ENCODE measurements around the gene MYMK.
A peak's percentile ranks its signal among the peaks of the same experiment; 100 is the strongest.

The MYMK gene

DNA sequence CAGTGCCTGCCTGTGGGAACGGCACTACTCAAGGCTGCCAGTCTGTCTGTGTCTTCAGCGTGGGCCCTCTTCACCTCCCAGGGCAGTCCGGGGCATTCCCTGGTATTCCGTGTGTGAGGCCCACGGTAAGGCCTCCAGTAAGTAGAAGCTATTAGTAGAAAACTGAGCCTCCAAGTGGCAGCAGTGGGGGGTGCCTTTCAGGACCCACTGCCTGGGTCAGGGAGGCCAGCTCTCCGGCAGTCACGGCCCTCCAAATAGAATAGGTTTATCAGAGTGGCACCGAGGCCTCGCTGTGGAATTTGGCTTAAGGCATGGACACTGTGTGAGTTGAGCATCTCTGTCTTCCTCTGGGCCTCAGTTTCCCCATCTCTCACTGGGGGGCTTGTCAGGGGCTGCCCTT lies 32.8 kb upstream of the MYMK start:
- no peak for DNase-seq (ENCODE audit: low spot score)

DNA sequence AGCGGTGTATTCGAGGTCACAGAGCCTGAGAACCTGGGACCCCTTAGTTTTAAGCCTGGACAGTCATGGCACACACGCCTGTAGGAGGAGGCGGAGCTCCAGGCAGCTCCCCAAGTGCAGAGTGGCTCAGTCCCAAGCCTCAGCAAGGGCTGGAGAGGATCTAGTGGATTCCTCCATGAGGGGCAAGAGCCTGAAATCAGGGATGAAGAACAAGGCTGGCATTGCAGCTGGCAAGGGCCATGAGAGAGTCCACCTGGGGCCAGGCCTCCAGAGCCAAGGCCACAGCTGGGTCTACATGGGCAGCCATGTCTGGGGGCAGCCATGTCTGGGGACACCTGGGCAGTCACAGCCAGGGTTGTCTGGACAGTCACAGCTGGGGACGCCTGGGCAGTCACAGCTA lies 31.6 kb upstream of the MYMK start:
- no peak for DNase-seq (ENCODE audit: low spot score)

DNA sequence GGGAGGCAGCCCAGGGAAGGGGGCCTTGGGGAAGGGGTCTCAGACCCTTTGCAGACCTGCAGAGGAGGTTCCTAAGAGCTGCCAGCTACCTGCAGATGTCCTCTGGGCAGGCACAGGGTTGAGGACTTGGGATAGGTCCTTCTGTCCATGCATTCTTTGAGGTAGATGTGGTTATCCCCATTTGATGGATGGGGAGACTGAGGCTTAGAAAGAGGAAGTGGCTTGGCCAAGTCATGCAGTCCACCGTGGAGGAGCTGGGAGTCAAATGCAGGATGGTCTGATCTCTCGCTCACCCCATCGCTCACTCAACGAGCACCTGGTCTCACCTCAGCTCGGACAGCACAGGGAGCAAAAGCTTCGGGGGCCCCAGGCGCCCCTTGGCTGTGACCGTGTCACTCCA lies 30.0 kb upstream of the MYMK start:
- DNase-seq (ENCODE audit: low spot score): no peak

DNA sequence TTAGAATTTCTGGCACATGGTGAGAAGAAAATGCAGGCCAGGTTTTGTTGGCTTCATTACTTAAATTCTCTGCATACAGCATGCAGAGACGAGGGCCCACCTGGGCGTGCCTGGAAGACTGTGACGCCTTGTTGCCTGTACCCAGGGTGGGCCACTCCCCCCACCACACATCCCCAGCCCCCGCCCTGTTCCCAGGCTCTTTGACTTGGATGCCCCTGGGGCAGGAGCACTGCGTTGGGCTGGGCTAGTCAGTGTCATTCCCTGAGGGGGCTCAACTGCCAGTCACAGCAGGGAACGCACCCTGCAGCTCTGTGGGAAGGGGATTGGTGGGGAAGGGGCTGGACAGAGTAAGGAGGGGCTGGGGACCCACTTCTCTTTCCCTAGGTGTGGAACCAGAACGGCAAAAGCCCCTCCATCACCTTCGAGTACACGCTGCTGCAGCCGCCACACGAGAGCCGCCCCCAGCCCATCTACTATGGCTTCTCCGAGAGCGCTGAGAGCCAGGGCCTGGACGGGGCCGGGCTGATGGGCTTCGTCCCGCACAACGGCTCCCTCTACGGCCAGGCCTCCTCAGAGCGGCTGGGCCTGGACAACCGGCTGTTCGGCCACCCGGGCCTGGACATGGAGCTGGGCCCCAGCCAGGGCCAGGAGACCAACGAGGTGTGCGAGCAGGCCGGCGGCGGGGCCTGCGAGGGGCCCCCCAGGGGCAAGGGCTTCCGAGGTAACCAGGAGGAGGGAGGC lies 29.4 kb upstream of the MYMK start:
- DNase-seq (ENCODE audit: low spot score): no peak

DNA sequence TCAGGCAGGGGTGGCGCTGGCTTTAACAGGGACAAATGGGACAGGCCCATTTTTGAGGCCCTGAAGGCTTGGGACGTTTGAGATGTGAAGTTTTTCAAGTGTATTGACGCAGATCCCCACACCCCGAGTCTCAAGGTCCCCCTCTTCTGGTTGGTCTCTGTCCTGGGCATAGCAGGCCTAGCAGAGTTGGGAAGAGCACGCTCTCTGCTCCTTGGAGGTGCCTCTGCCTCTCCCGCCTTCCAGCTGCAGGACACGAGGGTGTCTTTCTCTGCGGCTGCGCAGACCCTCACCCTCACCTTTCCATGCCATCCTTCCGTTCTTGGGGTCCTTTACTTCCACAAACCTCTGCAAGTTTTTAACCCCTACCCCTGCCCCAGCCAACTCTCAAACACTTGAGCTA lies 28.4 kb upstream of the MYMK start:
- DNase-seq (ENCODE audit: low spot score): no peak

DNA sequence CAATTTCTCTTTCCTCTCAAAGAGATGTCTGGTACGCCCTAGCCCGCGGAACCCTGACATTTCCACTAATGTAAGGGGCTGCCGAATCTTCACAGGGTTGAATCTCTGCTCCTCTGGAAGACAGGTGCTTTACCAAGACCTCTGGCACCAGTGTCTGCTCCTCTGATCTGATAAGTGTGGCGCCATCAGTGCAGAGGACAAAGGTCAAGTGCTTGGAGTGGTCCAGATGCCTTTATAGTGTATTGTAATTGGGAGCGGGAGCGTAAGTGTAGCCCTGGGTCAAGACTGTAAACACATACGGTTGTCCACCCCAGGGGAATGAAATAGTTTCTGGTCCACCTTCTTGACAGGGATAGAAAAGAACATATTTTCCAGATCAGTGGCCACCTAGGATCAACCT lies 27.5 kb upstream of the MYMK start:
- no peak for DNase-seq (ENCODE audit: low spot score)

DNA sequence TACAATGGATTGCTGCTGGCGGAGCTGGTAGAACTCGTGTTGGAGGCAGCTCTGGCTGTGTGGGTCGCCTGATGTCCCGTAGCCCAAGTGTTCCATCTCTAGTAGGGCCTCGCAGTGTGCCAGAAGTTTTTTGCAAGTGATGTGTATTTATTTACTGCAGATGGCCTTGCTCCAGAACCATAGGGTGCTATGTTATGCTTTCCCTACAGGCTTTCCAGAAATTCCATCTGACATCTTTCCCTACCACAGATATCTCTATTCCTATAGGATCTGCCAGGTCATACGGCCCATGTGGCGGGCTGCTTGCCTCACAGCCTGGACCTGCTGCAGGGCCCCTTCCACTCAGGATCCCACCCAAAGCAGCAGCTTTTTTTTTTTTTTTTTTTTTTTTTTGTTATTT lies 26.7 kb upstream of the MYMK start:
- no peak for DNase-seq (ENCODE audit: low spot score)

DNA sequence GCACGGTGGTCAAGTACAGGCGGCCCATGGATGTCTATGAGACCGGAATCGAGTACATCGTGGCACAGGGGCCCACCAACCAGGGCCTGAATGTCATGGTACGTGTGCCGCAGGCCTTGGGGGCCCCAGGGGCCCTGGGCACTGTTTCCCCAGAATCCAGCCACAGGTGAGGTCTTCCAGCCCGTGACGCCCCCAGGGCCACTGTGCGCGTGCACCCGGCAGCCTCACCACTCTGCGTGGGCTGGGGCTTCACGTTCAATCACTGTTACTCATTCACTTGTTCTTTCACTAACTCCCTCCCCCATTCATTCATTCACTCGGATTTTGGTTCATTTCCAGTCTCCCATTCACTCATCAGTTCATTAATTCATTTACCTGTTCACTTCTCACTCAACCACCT lies 22.4 kb upstream of the MYMK start:
- DNase-seq (ENCODE audit: low spot score): no peak

DNA sequence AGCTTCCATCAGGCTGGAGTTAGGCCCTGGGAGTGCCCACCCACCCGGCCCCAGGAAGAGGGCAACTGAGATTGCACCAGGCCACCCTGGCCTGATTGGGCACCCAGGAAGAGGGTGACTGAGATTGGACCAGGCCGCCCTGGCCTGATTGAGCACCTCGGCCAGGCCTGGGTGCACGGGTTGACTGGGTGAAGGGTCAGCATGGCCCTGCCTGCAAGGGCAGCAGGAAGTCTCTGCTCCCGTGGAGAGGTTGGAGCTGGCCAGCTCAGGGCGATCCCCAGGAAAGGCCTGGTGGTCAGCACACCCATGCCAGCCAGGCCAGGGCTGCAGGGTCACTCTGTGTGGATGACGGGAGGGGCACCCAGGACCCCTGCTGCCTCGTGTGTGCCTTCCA lies 21.5 kb upstream of the MYMK start:
- DNase-seq (ENCODE audit: low spot score): no peak

DNA sequence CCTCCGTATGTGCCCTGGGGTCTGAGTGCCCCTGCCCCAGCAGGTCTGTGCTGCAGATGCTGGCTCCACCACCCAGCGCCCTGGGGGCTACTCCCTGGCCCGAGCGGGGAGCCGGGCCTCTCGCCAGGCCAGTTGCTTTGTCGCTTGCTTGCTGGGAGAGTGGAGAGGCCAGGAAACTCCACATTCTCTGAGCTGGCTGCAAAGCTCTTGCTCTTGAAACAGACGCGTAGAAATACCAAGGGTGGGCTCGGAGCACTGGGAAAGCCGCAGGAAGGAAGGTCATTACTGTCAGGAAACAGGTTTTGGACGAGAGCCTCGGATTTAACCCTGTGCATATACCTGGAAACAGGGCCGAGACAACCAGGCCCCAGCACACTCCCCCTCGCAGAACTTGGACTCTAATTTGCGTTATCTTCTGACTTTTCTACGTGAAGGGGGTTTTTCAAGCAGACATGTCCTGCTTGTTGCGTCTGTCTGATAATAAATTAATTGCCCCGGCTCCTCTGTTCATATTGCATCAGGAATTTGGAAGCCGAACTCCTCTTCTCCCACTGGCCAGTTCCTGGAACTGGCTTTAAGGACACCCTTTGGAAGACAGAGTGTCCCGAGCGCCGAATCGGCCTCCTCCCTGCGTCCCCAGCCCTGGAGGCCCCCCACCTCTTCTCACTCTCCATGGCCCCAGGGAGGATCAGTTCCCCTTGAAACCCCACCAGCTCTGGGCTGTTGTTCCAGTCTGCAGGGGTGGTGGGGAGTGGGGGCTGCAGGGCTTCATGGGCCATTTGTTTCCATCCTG lies 20.9 kb upstream of the MYMK start:
- no peak for DNase-seq (ENCODE audit: low spot score)

DNA sequence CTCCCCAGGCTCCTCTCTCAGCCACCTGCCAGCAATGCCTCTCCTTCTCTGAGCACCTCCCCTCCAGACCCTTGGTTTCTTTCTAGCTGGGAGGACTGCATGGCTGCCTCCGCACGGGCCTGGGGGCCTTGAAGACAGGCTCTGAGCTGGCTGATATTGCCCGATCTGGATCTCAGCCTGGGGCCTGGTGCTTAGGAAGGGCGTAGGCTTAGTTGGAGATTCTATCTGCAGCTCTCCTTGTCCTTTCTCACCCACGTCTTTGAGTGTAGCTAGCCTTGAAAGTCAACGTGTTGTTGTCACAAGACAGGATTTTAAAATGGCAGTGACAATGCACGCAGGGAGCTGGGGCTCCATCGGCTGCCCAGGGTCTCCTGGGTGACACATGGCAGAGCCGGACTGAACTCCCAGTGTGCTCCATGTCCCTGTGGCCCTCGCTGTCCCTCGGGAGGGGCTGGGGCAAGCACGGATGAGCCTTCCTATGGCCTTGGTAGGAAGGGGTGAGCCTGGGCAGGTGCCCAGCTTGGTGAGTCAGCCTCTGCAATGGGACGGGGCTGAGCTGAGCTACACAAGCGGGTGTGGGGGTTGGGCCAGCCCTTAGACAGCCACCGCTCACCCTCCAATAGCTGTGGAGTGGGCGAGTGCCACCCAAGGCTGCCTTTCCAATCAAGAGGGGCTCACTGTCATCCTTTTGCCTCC lies 19.2 kb upstream of the MYMK start:
- DNase-seq (ENCODE audit: low spot score): no peak

DNA sequence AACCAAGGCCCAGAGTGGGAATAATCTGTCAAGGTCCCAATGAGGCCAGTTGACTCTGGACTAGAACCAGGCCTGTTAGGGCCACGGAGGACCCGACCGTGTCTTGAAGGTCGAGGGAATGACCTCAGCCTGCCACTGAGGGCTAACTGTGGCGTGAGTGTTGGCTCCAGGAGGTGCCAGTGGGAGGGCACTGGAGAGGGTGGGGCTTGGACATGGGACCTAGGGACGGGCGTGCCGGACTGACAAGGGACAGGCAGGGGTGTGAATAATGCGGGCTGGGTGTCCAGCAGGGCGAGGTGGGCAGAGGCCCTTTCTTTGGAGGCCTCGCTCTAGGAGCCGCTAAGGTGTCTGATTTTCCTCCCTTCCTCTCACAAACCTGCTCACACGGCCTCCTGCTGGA lies 17.2 kb upstream of the MYMK start:
- DNase-seq (ENCODE audit: low spot score): no peak

DNA sequence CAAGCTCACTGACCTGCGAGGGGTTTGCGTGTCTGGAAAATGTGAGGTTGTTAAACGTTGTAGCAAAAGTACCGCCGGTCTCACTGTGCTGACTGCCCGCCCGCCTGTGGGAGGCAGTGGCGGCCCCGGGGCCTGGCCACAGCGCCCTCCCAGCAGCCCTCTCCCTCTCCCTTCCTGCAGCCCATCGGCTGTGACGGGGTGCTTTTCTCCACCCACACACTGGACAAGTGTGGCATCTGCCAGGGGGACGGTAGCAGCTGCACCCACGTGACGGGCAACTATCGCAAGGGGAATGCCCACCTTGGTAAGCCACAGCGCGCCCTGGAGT lies 15.9 kb upstream of the MYMK start:
- DNase-seq (ENCODE audit: low spot score): no peak

DNA sequence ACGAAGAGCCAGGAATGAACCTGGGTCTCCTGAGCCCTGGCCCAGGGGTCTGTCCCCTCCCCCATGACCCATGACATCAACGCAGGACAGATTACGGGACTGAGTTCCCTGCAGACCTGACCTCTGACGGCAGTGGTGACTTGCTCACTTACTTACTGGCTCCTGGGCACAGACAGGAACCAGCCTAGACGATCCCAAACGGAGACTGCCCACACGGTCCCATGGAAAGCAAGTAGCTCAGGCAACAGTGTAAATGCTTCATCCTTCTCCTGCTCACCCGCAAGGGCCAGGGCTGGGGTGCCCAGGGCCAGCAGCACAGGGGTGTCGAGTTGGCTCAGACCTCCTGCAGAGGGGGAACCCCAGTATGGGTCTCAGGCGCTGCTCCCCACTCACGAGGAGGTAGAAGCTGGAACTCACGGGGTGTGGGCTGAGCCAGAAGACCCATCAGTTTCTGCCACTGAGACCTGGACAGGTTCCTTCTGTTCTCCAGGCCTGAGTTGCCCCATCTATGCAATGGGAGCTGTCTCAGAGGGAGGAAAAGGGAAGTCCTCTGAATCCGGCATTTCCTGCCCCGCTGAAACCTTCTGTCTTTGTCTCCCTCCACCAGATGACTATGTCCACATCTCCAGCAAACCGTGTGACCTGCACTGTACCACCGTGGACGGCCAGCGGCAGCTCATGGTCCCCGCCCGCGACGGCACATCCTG lies 15.4 kb upstream of the MYMK start:
- DNase-seq (ENCODE audit: low spot score): no peak

DNA sequence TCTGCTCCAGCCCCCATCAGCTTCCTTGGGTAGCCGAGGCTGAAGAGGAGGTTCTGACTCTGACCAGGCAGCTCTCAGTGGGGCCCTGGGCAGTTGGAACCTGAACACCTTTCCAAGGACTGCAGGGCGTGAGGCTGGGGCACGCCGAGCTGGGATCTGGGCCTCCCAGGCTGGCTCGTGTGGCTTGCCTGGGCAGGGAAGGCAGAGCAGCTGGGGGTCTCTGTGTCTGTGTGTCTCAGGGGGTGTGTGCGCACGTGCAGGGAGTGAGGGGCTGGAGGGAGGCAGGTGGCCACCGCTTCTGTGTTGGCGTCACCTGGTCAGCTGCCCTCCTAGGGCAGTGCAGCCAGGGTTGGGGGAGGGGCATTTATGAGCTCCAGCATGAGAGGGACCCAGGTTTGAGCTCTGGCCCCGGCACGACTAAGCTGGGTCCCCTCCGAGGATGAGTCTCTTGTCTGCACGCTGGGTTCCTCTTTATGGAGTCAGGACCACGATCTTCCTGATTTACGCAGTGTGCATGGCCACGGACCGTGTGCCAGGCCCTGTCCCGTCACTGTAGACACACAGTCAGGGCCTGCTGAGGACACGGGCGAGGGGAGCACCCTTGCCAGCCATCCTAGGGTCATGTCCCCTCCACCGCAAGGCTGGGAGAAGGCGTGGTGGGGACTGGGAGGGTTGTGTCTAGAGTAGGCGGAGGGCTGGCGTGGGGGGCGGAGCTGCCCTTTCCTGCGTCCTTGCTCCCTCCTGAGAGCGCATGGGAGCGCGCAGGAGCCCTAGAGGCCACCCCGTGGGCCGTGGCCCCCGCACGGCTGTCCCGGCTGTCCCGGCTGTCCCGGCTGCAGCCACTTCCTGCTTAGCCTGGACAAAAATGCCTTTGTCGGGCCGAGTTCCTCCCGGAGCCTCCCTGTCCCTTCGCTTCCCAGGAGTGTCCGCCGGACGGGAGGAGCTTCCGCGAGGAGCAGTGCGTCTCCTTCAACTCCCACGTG lies 14.4 kb upstream of the MYMK start:
- DNase-seq (ENCODE audit: low spot score): peak; percentile 68

DNA sequence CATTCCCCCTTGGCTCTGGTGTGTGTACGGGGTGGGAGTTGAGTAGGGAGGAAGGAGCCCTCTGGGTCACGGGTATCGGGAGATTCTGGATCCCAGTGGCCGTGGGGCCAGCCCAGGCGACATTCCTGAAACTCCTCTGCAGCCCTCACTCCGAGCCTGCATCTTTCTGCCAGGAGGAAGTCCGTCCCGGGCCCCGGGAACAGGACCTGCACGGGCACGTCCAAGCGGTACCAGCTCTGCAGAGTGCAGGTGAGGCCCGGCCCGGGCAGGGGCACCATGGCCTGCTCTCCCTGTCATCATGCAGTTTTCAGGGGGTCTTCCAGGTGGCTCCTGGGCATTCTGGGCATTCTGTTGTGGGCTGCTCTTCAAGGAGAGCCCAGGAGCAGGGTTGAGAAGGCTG lies 13.4 kb upstream of the MYMK start:
- DNase-seq (ENCODE audit: low spot score): no peak

DNA sequence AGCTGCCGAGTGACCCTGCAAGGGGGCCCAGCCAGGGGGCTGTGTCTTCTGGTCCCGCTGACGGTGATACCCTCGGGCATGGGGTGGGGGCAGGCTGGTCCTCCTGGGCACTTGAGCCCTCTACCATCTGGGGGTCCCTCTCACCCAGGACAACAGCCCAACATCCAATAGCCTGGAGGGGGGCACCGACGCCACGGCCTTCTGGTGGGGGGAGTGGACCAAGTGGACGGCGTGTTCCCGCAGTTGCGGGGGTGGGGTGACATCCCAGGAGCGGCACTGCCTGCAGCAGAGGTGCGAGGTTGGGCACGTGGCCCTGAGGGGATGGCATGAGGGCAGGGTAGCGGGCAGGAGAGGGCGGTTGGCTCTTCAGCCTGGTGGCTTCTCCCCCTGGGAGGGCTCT lies 12.5 kb upstream of the MYMK start:
- DNase-seq (ENCODE audit: low spot score): no peak

DNA sequence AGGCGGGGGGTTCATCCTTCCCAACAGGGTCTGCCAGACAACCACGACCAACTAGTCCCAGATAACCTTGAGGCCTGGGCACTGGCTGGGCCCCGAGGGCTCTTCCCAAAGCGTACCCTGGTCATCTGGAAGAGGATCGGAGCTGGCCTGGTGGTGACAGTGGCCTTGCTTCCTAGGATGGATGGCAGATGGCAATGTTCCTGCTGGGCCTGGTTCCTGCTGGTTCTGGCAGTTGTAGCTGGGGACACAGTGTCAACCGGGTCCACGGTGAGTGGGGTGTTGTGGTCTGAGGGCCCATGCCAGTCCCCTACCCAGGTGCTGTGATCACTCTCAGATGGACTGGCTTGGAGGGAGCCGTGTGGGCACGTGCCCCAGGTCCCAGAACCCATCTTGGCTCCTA lies 11.8 kb upstream of the MYMK start:
- DNase-seq (ENCODE audit: low spot score): no peak

DNA sequence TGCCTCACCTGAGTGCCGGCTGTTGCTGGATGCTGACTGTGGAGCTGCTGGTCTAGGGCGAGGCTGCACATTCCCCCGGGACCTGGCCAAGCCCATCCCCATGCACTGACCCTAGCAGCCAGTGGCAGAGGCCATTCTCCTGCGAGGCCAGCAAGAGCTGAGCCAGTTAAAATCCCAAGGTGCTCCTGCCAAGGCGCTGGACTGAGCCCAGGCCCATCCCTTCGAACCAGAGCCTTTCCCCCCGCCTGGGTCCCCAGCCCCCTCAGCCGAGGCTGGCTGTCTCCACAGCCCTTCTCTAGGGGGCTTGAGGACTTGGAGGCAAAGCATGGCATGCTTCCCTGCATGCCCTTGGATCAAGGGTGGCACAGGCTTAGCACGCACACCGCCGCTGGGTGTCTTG lies 11.3 kb upstream of the MYMK start:
- DNase-seq (ENCODE audit: low spot score): no peak

DNA sequence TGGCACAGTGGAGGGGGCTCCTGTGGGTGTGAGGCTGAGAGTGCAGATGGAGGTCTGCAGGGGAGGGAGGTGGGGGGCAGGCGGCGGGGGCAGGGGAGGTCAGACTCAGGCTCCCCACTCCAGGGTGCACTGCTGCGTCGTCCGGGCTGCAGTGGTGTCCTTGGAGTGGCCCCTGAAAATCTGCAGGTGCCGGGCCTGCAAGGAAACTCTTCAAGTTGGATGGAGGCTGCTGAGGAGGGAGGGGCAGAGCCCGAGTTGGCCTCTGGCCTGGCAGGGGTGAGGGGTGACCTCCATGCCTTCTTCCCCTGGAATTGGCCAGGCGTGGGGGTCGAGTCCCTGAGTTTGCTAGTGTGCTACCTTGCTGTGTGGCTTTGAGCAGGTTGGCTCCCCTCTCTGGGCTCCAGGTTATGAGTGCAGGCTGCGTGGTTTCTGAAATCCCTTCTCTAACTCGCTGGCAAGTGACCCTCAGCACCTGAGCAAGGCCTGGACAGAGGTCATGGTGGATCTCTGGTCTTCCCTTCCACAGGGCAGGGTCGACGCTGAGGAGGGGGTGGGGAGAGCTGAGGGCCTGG lies 10.6 kb upstream of the MYMK start:
- DNase-seq (ENCODE audit: low spot score): no peak
